Panc1 (cell line): ENCODE data around the gene XXYLT1. TPM values are rescaled to one million over a fixed set of nuclear protein-coding genes. Genes with fewer than 3 reads are reported as not detected.

Experiments
- ATAC-seq: fragments of 200-7000 bp; cut with Tn5 transposase; 2 replicates; pipeline ENCODE4 v1.9.1; 2020; ENCODE audit warnings: mild to moderate bottlenecking, moderate library complexity
- BruUV-seq: library from RNA; stranded (reverse); fragments of 400-500 nt; replicated peaks from 2 replicates; lab custom pipeline; 2021; lab: Mats Ljungman, UMichigan
- CTCF ChIA-PET: fragments of 300-600 bp; sonication (Branson Sonifier 250); formaldehyde crosslinking; loops from one replicate; lab custom pipeline; 2022; ENCODE audit warnings: antibody characterized with exemption; lab: Charles Lee
- POLR2A ChIA-PET: fragments of 300-600 bp; sonication (Branson Sonifier 250); formaldehyde crosslinking; loops from one replicate; lab custom pipeline; 2022; ENCODE audit warnings: antibody characterized with exemption; lab: Charles Lee
- DNase-seq: peaks from one replicate; pipeline ENCODE4 v3.0.0-alpha.2; 2010; ENCODE audit warnings: low read depth, low spot score
- H3K27ac ChIP-seq: 2 replicates; pipeline ENCODE4 v1.5.1; 2011; ENCODE audit warnings: mild to moderate bottlenecking, low read length, inconsistent platforms
- H3K27me3 ChIP-seq: fragments of 200-500 bp; sonication (Bioruptor generic); 2 replicates; pipeline ENCODE4 v1.6.0; 2014; ENCODE audit warnings: low read length, inconsistent platforms; ENCODE audit not compliant: control insufficient read depth, insufficient read depth
- H3K36me3 ChIP-seq: fragments of 200-500 bp; sonication (Bioruptor generic); 2 replicates; pipeline ENCODE4 v1.5.1; 2014; ENCODE audit warnings: inconsistent platforms, mild to moderate bottlenecking, low read length, moderate library complexity; ENCODE audit not compliant: control insufficient read depth, insufficient read depth
- H3K4me1 ChIP-seq: 2 replicates; pipeline ENCODE4 v1.5.1; 2011; ENCODE audit warnings: inconsistent platforms, mild to moderate bottlenecking, low read length, moderate library complexity; ENCODE audit not compliant: control insufficient read depth, insufficient read depth
- H3K4me3 ChIP-seq, 2 experiments: 2 replicates each; pipeline ENCODE4 v1.5.1; 2011 to 2012; ENCODE audit warnings: low read depth in 2 of 2, low read length in 2 of 2, mild to moderate bottlenecking in 2 of 2, inconsistent platforms in 1 of 2, moderate library complexity in 1 of 2
- H3K9me3 ChIP-seq: fragments of 200-500 bp; sonication (Bioruptor generic); 2 replicates; pipeline ENCODE4 v1.5.1; 2014; ENCODE audit warnings: low read depth, mild to moderate bottlenecking, inconsistent platforms, low read length, moderate library complexity; ENCODE audit not compliant: control insufficient read depth, insufficient read depth
- POLR2AphosphoS5 ChIP-seq: IDR thresholded peaks from 2 replicates; pipeline ENCODE4 v1.6.1; 2012; ENCODE audit warnings: mild to moderate bottlenecking, low read depth, low read length, moderate library complexity
- SIN3A ChIP-seq: IDR thresholded peaks from 2 replicates; pipeline ENCODE4 v1.6.1; 2012; ENCODE audit warnings: low read depth, mild to moderate bottlenecking, low read length, moderate library complexity, borderline replicate concordance; ENCODE audit not compliant: insufficient read depth
- TCF7L2 ChIP-seq: IDR thresholded peaks from 2 replicates; pipeline ENCODE4 v1.6.1; 2011; ENCODE audit warnings: mild to moderate bottlenecking, low read depth, low read length, inconsistent platforms
- in situ Hi-C: cut with HindIII; loops from 2 replicates; pipeline ENCODE4 v1.10.0; 2016; ENCODE audit warnings: low sequenced_read_pairs, low pct_unique_long_range_greater_than_20kb
- intact Hi-C: fragments of 100-400 bp; cut with micrococcal nuclease; formaldehyde crosslinking; loops from one replicate; pipeline ENCODE4 v1.10.0; 2022; ENCODE audit not compliant: unreplicated experiment
- total RNA-seq: library from RNA; stranded (reverse); gene quantifications from one replicate; pipeline ENCODE4 v1.2.1, GENCODE V29; 2021; ENCODE audit not compliant: unreplicated experiment
- TF ChIP-seq, protein P1 (sequence below): fragments of 450-650 bp; IDR thresholded peaks from 2 replicates; pipeline ENCODE4 v1.5.1; 2017; ENCODE audit warnings: mild to moderate bottlenecking
- TF ChIP-seq, protein P2 (sequence below), 2 experiments: IDR thresholded peaks; 2 replicates each; pipeline ENCODE4 v1.6.1; 2011 to 2012; ENCODE audit warnings: low read depth in 2 of 2, control low read depth in 1 of 2, low read length in 1 of 2, mild to moderate bottlenecking in 1 of 2, moderate library complexity in 1 of 2; ENCODE audit not compliant: insufficient read depth in 1 of 2

Gene XXYLT1
- total RNA-seq, 1 experiment from 2014 or later, result 26.0 TPM

DNA sequence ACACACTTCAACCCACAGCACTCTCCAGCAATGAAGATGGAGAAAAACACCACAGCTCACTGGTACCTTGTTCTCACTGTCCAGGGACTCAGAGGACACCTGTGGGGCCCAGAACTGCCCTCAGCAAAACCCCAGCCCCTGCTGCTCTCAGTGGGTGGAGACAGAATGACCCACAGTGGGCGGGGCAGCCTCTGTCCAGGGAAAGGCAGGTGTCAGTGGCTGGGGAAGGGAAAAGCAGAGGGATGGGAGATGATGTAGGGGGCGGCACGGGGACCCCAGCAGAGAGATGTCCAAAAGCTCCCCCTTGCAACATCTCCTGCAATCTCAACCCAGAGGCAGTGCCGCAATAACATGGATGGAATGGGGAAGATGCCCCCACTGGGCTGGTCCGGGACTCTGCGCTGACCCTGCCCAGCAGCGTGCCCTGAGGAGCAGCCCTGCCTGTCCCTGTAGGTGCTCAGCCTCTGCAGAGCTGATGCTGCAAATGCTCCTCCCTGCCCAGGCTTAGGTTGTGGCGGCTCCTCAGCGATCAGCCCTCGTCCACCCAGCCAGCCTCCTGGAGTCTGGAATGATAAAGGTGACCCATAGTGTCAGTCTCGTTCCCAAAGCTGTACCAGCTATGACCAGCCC is 193.9 kb downstream of the XXYLT1 start:
- Histone ChIP-seq H3K4me1 (peaks cover 28% of the 10 kb centered on the region), H3K27ac (0 out of 2 replicates have a peak overlapping the region, but pooled peaks have one; percentile 15), H3K9me3 (no peaks in the 10 kb centered on the region), H3K4me3 (no peak overlapping the region), H3K36me3 (no peaks in the 10 kb centered on the region), H3K27me3 (no peaks in the 10 kb centered on the region)
- BruUV-seq, result no TSS peak
- ATAC-seq, result no peak
- intact Hi-C loops, result no loop called here
- ChIA-PET CTCF (no interaction called here), POLR2A (no interaction called here)
- TF ChIP-seq, protein P1, sequence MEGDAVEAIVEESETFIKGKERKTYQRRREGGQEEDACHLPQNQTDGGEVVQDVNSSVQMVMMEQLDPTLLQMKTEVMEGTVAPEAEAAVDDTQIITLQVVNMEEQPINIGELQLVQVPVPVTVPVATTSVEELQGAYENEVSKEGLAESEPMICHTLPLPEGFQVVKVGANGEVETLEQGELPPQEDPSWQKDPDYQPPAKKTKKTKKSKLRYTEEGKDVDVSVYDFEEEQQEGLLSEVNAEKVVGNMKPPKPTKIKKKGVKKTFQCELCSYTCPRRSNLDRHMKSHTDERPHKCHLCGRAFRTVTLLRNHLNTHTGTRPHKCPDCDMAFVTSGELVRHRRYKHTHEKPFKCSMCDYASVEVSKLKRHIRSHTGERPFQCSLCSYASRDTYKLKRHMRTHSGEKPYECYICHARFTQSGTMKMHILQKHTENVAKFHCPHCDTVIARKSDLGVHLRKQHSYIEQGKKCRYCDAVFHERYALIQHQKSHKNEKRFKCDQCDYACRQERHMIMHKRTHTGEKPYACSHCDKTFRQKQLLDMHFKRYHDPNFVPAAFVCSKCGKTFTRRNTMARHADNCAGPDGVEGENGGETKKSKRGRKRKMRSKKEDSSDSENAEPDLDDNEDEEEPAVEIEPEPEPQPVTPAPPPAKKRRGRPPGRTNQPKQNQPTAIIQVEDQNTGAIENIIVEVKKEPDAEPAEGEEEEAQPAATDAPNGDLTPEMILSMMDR, result no peak
- TF ChIP-seq SIN3A (no peak), POLR2AphosphoS5 (no peak), TCF7L2 (no peak)
- TF ChIP-seq, protein P2, sequence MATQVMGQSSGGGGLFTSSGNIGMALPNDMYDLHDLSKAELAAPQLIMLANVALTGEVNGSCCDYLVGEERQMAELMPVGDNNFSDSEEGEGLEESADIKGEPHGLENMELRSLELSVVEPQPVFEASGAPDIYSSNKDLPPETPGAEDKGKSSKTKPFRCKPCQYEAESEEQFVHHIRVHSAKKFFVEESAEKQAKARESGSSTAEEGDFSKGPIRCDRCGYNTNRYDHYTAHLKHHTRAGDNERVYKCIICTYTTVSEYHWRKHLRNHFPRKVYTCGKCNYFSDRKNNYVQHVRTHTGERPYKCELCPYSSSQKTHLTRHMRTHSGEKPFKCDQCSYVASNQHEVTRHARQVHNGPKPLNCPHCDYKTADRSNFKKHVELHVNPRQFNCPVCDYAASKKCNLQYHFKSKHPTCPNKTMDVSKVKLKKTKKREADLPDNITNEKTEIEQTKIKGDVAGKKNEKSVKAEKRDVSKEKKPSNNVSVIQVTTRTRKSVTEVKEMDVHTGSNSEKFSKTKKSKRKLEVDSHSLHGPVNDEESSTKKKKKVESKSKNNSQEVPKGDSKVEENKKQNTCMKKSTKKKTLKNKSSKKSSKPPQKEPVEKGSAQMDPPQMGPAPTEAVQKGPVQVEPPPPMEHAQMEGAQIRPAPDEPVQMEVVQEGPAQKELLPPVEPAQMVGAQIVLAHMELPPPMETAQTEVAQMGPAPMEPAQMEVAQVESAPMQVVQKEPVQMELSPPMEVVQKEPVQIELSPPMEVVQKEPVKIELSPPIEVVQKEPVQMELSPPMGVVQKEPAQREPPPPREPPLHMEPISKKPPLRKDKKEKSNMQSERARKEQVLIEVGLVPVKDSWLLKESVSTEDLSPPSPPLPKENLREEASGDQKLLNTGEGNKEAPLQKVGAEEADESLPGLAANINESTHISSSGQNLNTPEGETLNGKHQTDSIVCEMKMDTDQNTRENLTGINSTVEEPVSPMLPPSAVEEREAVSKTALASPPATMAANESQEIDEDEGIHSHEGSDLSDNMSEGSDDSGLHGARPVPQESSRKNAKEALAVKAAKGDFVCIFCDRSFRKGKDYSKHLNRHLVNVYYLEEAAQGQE (IDR thresholded peaks at IDR 0.05; ENCODE audit: insufficient read depth in 1 of 2, low read depth in 2 of 2, low read length in 1 of 2), result no peak
- in situ Hi-C loops, result no loop called here
- DNase-seq, result no peak

DNA sequence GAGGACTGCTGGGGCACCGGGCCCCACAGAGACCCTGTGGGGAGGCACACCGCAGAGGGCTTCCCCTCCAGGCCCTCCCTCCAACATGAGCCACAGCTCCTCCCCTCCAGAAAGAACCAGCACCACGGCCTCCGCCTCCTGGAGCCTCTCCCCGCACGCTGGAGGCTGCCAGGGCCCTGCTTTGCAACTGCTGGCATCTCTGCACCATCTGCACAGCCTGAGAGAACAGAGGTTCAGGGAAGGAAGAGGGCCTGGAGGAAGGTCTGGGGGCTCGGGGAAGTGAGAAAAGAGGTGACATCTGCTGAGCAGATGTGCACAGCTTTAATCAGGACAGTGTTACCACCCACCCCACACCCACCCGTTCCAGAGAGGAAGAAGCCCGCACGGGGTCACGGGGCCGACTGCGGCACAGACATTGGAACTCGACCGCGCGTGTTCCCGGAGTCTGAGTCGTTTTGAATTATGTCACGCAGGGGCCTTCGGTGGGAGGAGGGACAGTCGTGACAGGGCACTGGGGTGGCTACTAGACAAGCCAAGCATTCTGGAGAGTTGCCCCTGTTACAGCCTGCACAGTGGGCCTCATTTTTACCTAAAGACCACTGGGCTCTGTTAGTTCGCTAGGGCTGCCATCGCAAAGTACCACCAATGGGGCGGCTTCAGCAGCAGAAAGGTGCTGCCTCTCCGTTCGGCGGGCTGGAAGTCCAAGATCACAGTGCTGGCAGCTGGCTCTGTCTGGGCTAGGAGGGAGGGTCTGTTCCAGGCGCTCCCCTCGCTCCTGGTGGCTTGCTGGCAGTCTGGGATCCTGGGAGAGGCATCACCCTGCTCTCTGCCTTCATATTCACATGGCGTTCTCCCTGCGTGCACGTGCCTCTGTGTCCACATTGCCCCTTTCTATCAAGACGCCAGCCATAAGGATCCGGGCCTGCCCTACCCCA is 194.8 kb downstream of the XXYLT1 start:
- no peaks in the 10 kb centered on the region for H3K36me3 ChIP-seq
- H3K4me3 ChIP-seq, result no peak overlapping the region
- peaks cover 19% of the 10 kb centered on the region for H3K4me1 ChIP-seq
- intact Hi-C loops (no loop called here), in situ Hi-C loops (no loop called here)
- H3K9me3 ChIP-seq, result no peaks in the 10 kb centered on the region
- ChIA-PET POLR2A (no interaction called here), CTCF (no interaction called here)
- TF ChIP-seq, protein P1, result no peak
- TF ChIP-seq POLR2AphosphoS5, result no peak
- no peak for TF ChIP-seq TCF7L2
- TF ChIP-seq, protein P2 (IDR thresholded peaks at IDR 0.05; ENCODE audit: insufficient read depth in 1 of 2, low read depth in 2 of 2, low read length in 1 of 2), result no peak
- TF ChIP-seq SIN3A, result no peak
- H3K27ac ChIP-seq, result no peak overlapping the region; the same call in 1 of the 2 replicates
- DNase-seq, result no peak
- no peak for ATAC-seq
- H3K27me3 ChIP-seq, result no peaks in the 10 kb centered on the region
- BruUV-seq, result no TSS peak
